GM12878 (cell line): ENCODE measurements around the gene LDLRAD4. TPM values are rescaled to one million over a fixed set of nuclear protein-coding genes. Genes with fewer than 3 reads are reported as not detected.

Experiments
- ATAC-seq: fragments of 200-7000 bp; cut with Tn5 transposase; 3 replicates; pipeline ENCODE4 v1.9.1; 2020; ENCODE audit warnings: mild to moderate bottlenecking, moderate library complexity
- BruUV-seq: library from RNA; stranded (reverse); fragments of 400-500 nt; replicated peaks from 2 replicates; lab custom pipeline; 2021; lab: Mats Ljungman, UMichigan
- CTCF ChIA-PET: fragments of 300-600 bp; sonication (Branson Sonifier 250); formaldehyde crosslinking; extraction: SDS; loops from one replicate; lab custom pipeline; 2021; ENCODE audit warnings: inconsistent platforms; lab: Yijun Ruan, JAX
- POLR2A ChIA-PET: fragments of 350-600 bp; formaldehyde crosslinking; extraction: SDS; loops from one replicate; lab custom pipeline; 2021; ENCODE audit warnings: inconsistent platforms; lab: Charles Lee
- RAD21 ChIA-PET: fragments of 300-600 bp; sonication (Branson Sonifier 250); formaldehyde crosslinking; loops from one replicate; lab custom pipeline; 2023; ENCODE audit warnings: antibody characterized with exemption; ENCODE audit not compliant: unreplicated experiment; lab: Charles Lee
- SMC1A ChIA-PET: fragments of 300-600 bp; sonication (Branson Sonifier 250); formaldehyde crosslinking; loops from one replicate; lab custom pipeline; 2023; ENCODE audit not compliant: unreplicated experiment, uncharacterized antibody; lab: Charles Lee
- DNase-seq: peaks from one replicate; pipeline ENCODE4 v3.0.0-alpha.2; 2011; ENCODE audit warnings: low read depth, low spot score
- FAIRE-seq: peaks from 3 replicates; lab custom pipeline; 2011; peaks lifted over from hg19 to GRCh38; lab: Jason Lieb, UNC
- H2AFZ ChIP-seq: 2 replicates; pipeline ENCODE4 v1.6.0; 2011; ENCODE audit warnings: low read depth, low read length, control low read depth; ENCODE audit not compliant: control insufficient read depth
- H3K27ac ChIP-seq: 2 replicates; pipeline ENCODE4 v1.5.1; 2011; ENCODE audit warnings: control low read depth; ENCODE audit not compliant: control insufficient read depth, insufficient read depth
- H3K27me3 ChIP-seq, 2 experiments: replicated peaks in 1 of 2; 2 replicates each; pipeline versions ENCODE4 v1.6.0 to v1.6.1; 2011; ENCODE audit warnings: low read length in 1 of 2; ENCODE audit not compliant: control insufficient read depth in 2 of 2, insufficient read depth in 2 of 2
- H3K36me3 ChIP-seq, 2 experiments: 2 replicates each; pipeline ENCODE4 v1.5.1; 2011; ENCODE audit warnings: low read length in 1 of 2; ENCODE audit not compliant: control insufficient read depth in 2 of 2, insufficient read depth in 2 of 2
- H3K4me1 ChIP-seq: 2 replicates; pipeline ENCODE4 v1.6.1; 2011; ENCODE audit warnings: mild to moderate bottlenecking, low read length, moderate library complexity, mixed read lengths; ENCODE audit not compliant: control insufficient read depth, insufficient read depth
- H3K4me2 ChIP-seq: 2 replicates; pipeline ENCODE4 v1.6.0; 2011; ENCODE audit warnings: control low read depth; ENCODE audit not compliant: control insufficient read depth, insufficient read depth
- H3K4me3 ChIP-seq: fragments of 200-600 bp; sonication (generic); 2 replicates; pipeline ENCODE4 v1.5.1; 2016
- H3K79me2 ChIP-seq: 2 replicates; pipeline ENCODE4 v1.6.0; 2011; ENCODE audit warnings: low read length; ENCODE audit not compliant: control insufficient read depth, insufficient read depth
- H3K9ac ChIP-seq: 2 replicates; pipeline ENCODE4 v1.8.0; 2011; ENCODE audit warnings: low read length, control low read depth, mixed read lengths; ENCODE audit not compliant: control insufficient read depth, insufficient read depth
- H3K9me3 ChIP-seq: replicated peaks from 3 replicates; pipeline ENCODE4 v1.5.1; 2011; ENCODE audit warnings: mild to moderate bottlenecking, low read length; ENCODE audit not compliant: control insufficient read depth, insufficient read depth
- H4K20me1 ChIP-seq: 2 replicates; pipeline ENCODE4 v1.6.0; 2011; ENCODE audit not compliant: control insufficient read depth, insufficient read depth
- FOXM1 ChIP-seq: IDR thresholded peaks from 2 replicates; pipeline ENCODE4 v1.6.1; 2012; ENCODE audit warnings: low read depth, mild to moderate bottlenecking, inconsistent platforms, low read length, moderate library complexity
- IRF4 ChIP-seq: IDR thresholded peaks from 2 replicates; pipeline ENCODE4 v1.6.1; 2011; ENCODE audit warnings: low read depth, low read length
- LARP7 ChIP-seq: fragments of 450-650 bp; IDR thresholded peaks from 2 replicates; pipeline ENCODE4 v1.6.1; 2017; ENCODE audit warnings: mild to moderate bottlenecking
- PAX5 ChIP-seq: IDR thresholded peaks from 2 replicates; pipeline ENCODE4 v1.6.1; 2011; ENCODE audit warnings: low read depth, low read length, borderline replicate concordance
- RUNX3 ChIP-seq: IDR thresholded peaks from 2 replicates; pipeline ENCODE4 v1.6.1; 2012; ENCODE audit warnings: low read length, inconsistent platforms
- SIN3A ChIP-seq: IDR thresholded peaks from 2 replicates; pipeline ENCODE4 v1.6.1; 2012; ENCODE audit warnings: low read depth, low read length, improper control_type of control experiment
- SMARCA5 ChIP-seq: fragments of 450-650 bp; IDR thresholded peaks from 2 replicates; pipeline ENCODE4 v1.6.1; 2017; ENCODE audit warnings: mild to moderate bottlenecking
- TAF1 ChIP-seq: IDR thresholded peaks from 2 replicates; pipeline ENCODE4 v1.6.1; 2011; ENCODE audit warnings: mild to moderate bottlenecking, low read depth, low read length, borderline replicate concordance
- TCF3 ChIP-seq: IDR thresholded peaks from 2 replicates; pipeline ENCODE4 v1.6.1; 2012; ENCODE audit warnings: low read depth, mild to moderate bottlenecking, low read length, borderline replicate concordance; ENCODE audit not compliant: insufficient read depth
- ZZZ3 ChIP-seq: IDR thresholded peaks from 2 replicates; pipeline ENCODE4 v1.6.1; 2011; ENCODE audit warnings: low read depth; ENCODE audit not compliant: control insufficient read depth, insufficient read length
- WGBS: methylation state at CpG from one replicate; pipeline ENCODE4 v1.1.6; 2016; ENCODE audit warnings: low lambda C conversion rate; ENCODE audit not compliant: insufficient replicate concordance, insufficient coverage; ENCODE audit errors: missing lambda C conversion rate; 5-methylcytosine and 5-hydroxymethylcytosine counted together
- in situ Hi-C: fragments of 300-500 bp; cut with MboI; formaldehyde crosslinking; loops from 9 replicates; pipeline ENCODE4 v1.14.3; 2018; ENCODE audit warnings: mixed read lengths
- intact Hi-C: fragments of 100-400 bp; cut with micrococcal nuclease; formaldehyde crosslinking; loops from one replicate; pipeline ENCODE4 v1.14.2; 2022; ENCODE audit not compliant: unreplicated experiment
- polyA plus RNA-seq, 11 experiments: library from polyadenylated mRNA; depleted of rRNA in 4 of 11; unstranded in 6 of 11; stranded (reverse) in 5 of 11; fragments of >200 nt; fragmentation: Nextera tagmentation in 4 of 11; fragmentation: Illumina TruSeq in 1 of 11; extraction: Ambion mirVana in 4 of 11; extraction: Trizol in 1 of 11; gene quantifications; 1 replicate in 1 of 11; 2 replicates in 10 of 11; pipeline versions ENCODE4 v1.2.1 to v1.2.3, GENCODE V29; 2011 to 2016; ENCODE audit warnings: inconsistent platforms in 2 of 11, missing spikeins in 2 of 11, low read depth in 1 of 11
- total RNA-seq, 4 experiments: library from RNA; depleted of rRNA in 3 of 4; stranded (reverse); fragments of >200 nt in 3 of 4; fragmentation: Illumina TruSeq in 1 of 4; extraction: Trizol in 1 of 4; gene quantifications; 2 replicates each; pipeline versions ENCODE4 v1.2.1 to v1.2.3, GENCODE V29; 2013 to 2021
- TF ChIP-seq, protein P1 (sequence below): fragments of 450-650 bp; IDR thresholded peaks from 2 replicates; pipeline ENCODE4 v1.6.1; 2017; ENCODE audit warnings: mild to moderate bottlenecking, low read depth, inconsistent platforms; ENCODE audit not compliant: poor library complexity, severe bottlenecking

The LDLRAD4 gene
- total and polyA plus RNA-seq, 10 of the 15 experiments (the other 5 are each of a cell fraction or from before 2014, with no cell fraction given): 2.7 to 16.8 (median 11.2) TPM

DNA sequence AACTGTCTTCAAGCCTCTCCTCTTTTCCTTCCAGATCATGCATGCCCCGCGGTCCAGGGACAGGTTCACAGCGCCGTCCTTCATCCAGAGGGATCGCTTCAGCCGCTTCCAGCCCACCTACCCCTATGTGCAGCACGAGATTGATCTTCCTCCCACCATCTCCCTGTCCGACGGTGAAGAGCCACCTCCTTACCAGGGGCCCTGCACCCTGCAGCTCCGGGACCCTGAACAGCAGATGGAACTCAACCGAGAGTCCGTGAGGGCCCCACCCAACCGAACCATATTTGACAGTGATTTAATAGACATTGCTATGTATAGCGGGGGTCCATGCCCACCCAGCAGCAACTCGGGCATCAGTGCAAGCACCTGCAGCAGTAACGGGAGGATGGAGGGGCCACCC lies 426.5 kb downstream of the LDLRAD4 start:
- TF ChIP-seq, protein P1, sequence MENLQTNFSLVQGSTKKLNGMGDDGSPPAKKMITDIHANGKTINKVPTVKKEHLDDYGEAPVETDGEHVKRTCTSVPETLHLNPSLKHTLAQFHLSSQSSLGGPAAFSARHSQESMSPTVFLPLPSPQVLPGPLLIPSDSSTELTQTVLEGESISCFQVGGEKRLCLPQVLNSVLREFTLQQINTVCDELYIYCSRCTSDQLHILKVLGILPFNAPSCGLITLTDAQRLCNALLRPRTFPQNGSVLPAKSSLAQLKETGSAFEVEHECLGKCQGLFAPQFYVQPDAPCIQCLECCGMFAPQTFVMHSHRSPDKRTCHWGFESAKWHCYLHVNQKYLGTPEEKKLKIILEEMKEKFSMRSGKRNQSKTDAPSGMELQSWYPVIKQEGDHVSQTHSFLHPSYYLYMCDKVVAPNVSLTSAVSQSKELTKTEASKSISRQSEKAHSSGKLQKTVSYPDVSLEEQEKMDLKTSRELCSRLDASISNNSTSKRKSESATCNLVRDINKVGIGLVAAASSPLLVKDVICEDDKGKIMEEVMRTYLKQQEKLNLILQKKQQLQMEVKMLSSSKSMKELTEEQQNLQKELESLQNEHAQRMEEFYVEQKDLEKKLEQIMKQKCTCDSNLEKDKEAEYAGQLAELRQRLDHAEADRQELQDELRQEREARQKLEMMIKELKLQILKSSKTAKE: no peak
- TF ChIP-seq, all 136 proteins: peak for 0
- Histone ChIP-seq H3K4me2 (no peak overlapping the region), H3K27me3 (no peaks in the 10 kb centered on the region), H3K4me1 (no peaks in the 10 kb centered on the region), H2AFZ (no peak overlapping the region), H4K20me1 (no peaks in the 10 kb centered on the region), H3K79me2 (no peaks in the 10 kb centered on the region), H3K27ac (no peak overlapping the region), H3K9ac (no peak overlapping the region), H3K9me3 (no peaks in the 10 kb centered on the region), H3K36me3 (peaks cover 0 to 1% of the 10 kb centered on the region in 2 experiments; a peak in 2 of 4 replicates), H3K4me3 (no peak overlapping the region)
- DNase-seq: no peak
- no TSS peak for BruUV-seq
- ChIA-PET CTCF (no interaction called here), SMC1A (interaction anchor here (0.6 kb wide), 1 partner anchor 9 kb away, joined by 3 read pairs; no protein-coding TSS in a partner anchor), RAD21 (no interaction called here), POLR2A (interaction anchor here (0.7 kb wide), 1 partner anchor 790 kb away, joined by 3 read pairs; no protein-coding TSS in a partner anchor)
- intact Hi-C loops (no loop called here), in situ Hi-C loops (loop anchor here (25.0 kb wide), 1 partner anchor 483 kb away; no protein-coding TSS in a partner anchor)
- WGBS: 94% methylated on average over 16 of the region's 16 CpGs
- no peak for ATAC-seq
- FAIRE-seq: no peak

DNA sequence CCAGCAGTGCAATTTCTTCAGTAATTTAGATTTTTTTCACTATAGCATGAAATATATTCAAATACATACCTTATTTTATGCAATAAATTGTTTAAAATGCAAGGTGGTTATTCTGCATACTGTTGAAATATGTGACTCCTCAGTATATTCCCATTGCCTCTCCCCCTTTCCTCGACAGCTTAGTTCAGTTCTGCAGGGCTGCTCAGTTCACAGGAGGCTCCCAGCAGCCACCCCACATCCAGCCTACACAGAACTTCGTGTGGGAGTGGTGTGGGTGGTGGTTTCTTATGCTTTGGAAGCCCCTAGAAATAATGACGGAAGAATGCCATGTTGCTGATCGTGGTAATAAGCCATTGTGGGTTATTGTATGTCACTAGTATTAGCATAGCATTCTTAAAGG lies 428.1 kb downstream of the LDLRAD4 start:
- BruUV-seq: no TSS peak
- Histone ChIP-seq H3K27me3 (no peaks in the 10 kb centered on the region), H3K4me1 (no peaks in the 10 kb centered on the region), H3K27ac (no peak overlapping the region), H4K20me1 (no peaks in the 10 kb centered on the region), H2AFZ (no peak overlapping the region), H3K4me2 (no peak overlapping the region), H3K79me2 (no peaks in the 10 kb centered on the region), H3K36me3 (peaks cover 0 to 1% of the 10 kb centered on the region in 2 experiments; a peak in 2 of 4 replicates), H3K9ac (no peak overlapping the region), H3K4me3 (no peak overlapping the region), H3K9me3 (no peaks in the 10 kb centered on the region)
- no peak for ATAC-seq
- in situ Hi-C loops: loop anchor here (25.0 kb wide), 1 partner anchor 484 kb away; no protein-coding TSS in a partner anchor
- RAD21 ChIA-PET: no interaction called here
- POLR2A ChIA-PET: no interaction called here
- FAIRE-seq: no peak
- CTCF ChIA-PET: no interaction called here
- DNase-seq: no peak
- WGBS: 59% methylated on average over 4 of the region's 4 CpGs
- intact Hi-C loops: no loop called here
- SMC1A ChIA-PET: no interaction called here
- TF ChIP-seq LARP7 (no peak), IRF4 (no peak), FOXM1 (no peak), RUNX3 (no peak), PAX5 (no peak), SIN3A (no peak), SMARCA5 (no peak), ZZZ3 (no peak), TAF1 (no peak), TCF3 (no peak)
- TF ChIP-seq, protein P1: no peak
